GM19395 (cell line): ENCODE data around the gene TFCP2.
"Not testable (repeated sequence)": the region's sequence is repeated elsewhere in the genome, so short reads cannot be mapped to it uniquely, and the experiment has no call there.

Experiments
- ATAC-seq: cut with Tn5 transposase; IDR thresholded peaks from one replicate; pipeline ENCODE4 v1.9.1; 2021; ENCODE audit warnings: mild to moderate bottlenecking, moderate library complexity; ENCODE audit not compliant: unreplicated experiment

TFCP2 gene

GRCh38 chr12:51085757-51086156, 87.2 kb downstream of the TFCP2 start:
- no peak for ATAC-seq

DNA sequence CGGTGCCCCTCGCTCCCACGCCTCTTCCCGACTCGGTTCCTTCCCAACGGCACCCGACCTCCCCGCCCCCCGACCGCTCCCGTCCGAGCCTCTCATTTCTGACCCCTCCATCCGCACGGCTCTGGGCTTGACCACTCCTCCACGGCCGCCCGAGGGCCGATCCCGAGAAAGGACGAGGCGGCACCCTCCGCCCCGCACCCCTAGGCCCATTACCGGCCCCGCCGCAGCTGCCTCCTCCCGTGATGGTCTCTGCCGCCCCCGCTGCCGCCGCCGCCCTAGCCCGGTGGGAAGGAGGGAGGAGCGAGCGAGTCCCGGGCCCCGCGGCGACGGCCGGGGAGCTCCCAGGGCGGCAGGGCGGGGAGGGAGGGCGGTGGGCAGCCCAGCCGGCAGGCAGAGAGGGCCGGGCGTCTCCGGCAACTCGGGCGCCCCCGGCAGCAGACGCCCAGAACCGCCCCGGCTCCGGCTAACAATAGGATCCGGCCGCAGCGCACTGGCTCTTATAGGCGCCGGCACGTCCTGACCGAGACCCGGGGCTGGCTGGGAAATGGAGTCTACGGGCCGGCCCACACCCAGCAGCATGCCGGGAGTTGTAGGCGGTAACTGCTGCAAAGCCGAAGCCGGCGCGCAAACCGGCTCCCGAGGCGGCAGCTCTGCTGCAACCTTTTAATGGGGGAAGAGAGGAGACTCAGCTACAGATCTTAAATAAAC, 89.7 kb downstream of the TFCP2 start, which contains the start of gene CSRNP2:
Gene CSRNP2 (minus strand): TSS at position 471 of the 708 bp plus-strand sequence. CDS start 7,035 bp downstream, outside the sequence.
- ATAC-seq = peak; percentile 95

- no peak for ATAC-seq
Observed at GRCh38 chr12:51082561-51083125, 90.3 kb downstream of the TFCP2 start.

DNA sequence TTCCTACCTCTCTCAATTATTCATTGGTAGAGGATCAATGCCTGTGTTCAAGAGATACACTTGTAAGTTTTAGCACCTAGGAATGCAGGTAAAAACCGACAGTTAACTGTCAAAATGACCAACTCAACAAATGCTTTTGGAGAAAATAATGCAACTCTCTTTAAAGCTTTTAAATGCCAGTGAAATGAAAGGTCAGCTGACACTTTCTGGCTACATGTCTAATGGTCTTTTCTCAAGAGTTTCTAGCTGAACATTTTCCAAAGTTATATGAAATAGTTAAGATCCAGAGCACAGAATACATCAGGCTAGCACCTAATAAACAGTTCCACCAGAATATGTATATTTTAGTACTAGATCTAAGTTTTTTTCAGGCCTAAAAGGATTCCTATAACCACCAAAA, 91.5 kb downstream of the TFCP2 start:
- ATAC-seq = no peak

DNA sequence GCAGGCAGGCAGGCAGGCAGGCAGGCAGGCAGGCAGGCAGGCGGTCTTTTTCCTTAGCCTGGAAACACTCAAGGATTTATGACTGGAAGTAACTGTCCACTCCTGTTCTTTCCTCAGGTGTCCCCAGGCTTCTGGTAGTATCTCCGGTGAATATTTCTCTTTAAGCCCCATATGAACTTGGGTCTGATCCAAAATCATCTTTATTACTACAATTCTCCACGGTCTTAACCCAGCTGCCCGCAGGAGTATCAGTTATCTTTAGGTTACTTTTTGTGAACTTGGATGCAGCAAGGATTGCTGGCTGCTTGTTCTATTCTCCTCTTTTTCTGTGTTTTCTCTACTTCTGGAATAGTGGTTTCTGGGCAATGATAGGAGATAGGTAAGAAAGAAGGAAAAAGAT, 92.8 kb downstream of the TFCP2 start:
- no peak for ATAC-seq

- not testable (repeated sequence) for ATAC-seq
Observed at GRCh38 chr12:51078866-51079265, 94.1 kb downstream of the TFCP2 start.

DNA sequence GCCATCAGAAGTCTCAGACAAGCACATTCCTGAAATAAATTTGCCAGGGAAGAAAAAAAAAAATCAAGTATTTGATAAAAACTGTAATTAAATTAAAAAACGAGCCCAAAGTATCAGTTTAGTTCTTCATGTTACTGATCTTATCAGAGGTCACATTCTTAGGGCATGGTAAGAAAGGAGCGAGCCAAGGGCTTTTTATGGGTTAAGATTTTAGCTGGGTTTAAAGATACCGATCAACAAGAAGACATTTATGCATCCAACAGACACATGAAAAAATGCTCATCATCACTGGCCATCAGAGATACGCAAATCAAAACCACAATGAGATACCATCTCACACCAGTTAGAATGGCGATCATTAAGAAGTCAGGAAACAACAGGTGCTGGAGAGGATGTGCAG, 94.6 kb downstream of the TFCP2 start:
- ATAC-seq = not testable (repeated sequence)

- no peak for ATAC-seq
Observed at GRCh38 chr12:51077930-51078329, 95.0 kb downstream of the TFCP2 start.

GRCh38 chr12:51076236-51076930, 96.6 kb downstream of the TFCP2 start:
- ATAC-seq = no peak

GRCh38 chr12:51075390-51075789, 97.5 kb downstream of the TFCP2 start:
- ATAC-seq = no peak

DNA sequence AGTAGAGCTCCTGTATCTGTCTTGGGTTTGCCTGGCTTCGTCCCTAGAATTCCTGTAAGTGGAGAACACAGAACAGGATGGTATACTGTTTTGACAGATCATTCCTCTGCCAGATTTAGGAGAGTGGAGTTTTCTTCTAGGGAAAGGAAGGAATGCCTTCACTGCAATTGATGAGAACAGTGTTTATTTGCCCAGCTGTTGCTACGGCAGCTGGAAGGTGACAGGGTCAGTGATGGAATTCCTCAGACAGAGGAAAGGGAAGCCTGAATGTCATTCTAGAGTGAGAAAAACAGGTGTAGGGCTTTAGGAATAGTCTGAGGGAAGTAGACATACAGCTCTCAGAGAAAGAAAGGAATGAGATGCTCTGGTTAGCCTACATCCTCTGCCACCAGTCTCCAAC, 101.3 kb downstream of the TFCP2 start:
- no peak for ATAC-seq

- ATAC-seq = no peak
Observed at GRCh38 chr12:51070004-51070403, 102.9 kb downstream of the TFCP2 start.

- ATAC-seq = no peak
Observed at GRCh38 chr12:51067771-51068170, 105.2 kb downstream of the TFCP2 start.

- ATAC-seq = no peak
Observed at GRCh38 chr12:51067229-51067628, 105.7 kb downstream of the TFCP2 start.

DNA sequence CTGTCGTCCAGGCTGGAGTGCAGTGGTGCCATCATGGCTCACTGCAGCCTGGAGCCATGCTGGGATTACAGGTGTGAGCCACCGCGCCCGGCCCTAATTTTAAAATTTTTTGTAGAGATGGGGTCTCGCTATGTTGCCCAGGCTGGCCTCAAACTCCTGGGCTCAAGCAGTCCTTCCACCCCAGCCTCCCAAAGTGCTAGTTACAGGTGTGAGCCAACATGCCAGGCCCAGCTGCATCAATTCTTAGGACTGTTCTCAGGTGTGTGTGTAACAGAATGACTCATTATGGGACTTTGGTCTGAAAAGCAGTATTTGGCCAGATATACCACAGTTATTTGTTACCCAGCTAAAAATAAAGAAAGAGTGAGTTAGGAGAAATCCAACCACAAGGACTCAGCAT, 107.4 kb downstream of the TFCP2 start:
- no peak for ATAC-seq

- ATAC-seq = no peak
Observed at GRCh38 chr12:51062631-51063397, 110.1 kb downstream of the TFCP2 start.

GRCh38 chr12:51059086-51059485, 113.8 kb downstream of the TFCP2 start:
- no peak for ATAC-seq

GRCh38 chr12:51056242-51056641, 116.7 kb downstream of the TFCP2 start:
- ATAC-seq = no peak

DNA sequence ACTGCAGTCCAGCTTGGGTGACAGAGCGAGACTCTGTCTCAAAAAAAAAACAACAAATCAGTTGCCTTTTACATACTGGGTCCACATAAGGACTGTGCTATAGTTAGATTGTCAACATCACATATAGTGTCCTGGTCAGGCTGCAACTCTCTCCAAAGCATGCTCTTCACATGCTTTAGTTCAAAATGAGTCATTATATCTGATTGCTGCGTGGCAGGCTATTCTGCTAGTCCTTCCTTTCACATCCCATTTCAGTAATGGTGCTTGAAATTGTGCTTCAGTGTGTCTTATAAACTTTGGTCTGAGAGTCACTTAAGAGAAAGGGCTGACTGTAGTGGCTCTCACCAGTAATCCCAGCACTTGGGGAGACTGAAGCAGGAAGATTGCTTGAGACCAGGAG, 117.9 kb downstream of the TFCP2 start:
- ATAC-seq = no peak

DNA sequence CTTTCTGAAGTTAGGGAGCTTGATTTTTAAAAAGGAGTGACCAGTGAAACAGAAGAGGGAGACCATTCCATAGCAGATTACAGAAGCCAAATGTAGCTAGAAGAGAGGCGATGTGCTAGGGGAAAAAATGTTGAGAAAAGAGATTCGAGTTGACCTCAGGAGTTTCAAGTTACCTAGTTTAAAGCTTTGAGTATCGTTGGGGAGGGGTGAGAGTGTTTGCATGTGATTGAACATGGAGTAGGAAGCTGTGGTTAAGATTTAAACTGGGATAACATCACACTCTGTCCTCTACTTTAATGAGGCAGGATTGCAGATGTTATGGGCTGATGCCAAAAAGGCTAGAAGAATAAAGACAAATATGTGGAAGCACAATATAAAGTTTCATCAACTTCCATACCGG, 121.1 kb downstream of the TFCP2 start:
- ATAC-seq = no peak

DNA sequence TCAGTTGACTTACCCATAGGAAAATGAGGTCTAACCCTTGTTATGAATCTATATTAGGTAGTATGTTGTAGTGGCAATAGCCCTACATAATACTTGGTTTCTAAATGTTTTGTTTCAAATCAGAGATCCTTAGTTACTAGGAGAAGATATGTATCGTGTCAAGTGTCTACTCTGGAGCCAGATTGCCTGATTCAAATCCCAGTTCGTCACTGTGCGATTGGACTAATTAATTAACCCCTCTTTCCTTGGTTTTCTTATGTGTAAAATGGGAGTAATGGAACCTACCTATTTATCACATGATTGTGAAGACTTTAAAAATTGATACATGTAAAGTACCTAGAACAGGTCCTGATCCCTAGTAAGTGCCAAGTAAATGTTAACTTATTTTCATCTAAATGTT, 123.4 kb downstream of the TFCP2 start:
- ATAC-seq = no peak
